ENCODE data around the gene ITGB2.

ITGB2 gene

DNA sequence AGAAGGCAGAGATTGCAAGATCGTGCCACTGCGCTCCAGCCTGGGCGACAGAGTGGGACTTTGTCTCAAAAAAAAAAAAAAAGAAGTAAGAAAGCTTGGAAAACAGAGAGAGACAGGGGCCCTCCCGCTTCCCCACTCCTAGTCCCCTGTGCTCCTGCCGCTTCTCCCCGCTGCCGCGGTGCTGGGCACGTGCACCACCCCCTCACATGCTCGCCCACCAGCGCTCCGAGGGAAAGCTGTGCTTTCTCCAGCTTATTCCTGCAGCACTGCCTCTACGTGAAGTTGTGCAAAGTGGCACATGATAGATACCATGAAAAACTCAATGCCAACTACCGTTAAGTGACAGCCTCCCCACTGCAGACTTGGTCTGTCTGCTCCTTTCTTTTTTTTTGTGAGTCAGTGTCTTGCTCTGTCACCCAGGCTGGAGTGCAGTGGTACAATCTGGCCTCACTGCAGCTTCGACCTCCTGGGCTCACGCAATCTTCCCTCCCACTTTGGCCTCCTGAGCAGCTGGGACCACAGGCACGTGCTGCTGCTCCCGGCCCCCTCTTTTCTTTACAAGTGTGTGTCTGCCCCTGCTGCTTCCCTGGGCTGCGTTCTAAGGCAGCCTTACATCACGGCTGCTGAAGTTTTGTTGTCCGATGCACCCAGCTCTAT lies 34.6 kb upstream of the ITGB2 start:
- DNase-seq: no peak

DNA sequence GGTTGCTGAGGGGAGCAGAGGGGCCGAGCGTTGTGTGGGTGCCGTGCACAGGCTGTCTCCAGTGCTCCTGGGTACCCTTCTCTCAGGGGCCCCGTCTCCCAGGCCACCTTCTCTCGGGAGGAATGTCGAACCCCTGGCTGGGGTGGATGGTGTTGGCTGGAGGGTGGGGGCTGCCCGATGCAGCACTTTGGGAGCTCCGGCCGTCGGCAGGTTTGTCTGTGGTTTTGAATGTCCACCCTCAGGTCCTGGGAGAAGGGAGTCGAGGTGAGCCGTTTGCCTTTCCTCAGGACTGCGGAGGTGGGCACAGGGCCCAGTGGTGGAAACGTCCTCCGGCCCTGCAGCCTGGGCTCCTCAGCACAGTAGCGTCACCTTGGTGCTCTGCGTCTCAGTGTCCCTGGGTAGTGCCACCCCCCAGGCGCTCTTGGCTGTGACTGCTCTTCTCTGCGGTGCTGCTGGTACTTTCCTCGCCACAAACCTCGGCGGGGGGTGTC lies 33.6 kb upstream of the ITGB2 start:
- DNase-seq: no peak

DNA sequence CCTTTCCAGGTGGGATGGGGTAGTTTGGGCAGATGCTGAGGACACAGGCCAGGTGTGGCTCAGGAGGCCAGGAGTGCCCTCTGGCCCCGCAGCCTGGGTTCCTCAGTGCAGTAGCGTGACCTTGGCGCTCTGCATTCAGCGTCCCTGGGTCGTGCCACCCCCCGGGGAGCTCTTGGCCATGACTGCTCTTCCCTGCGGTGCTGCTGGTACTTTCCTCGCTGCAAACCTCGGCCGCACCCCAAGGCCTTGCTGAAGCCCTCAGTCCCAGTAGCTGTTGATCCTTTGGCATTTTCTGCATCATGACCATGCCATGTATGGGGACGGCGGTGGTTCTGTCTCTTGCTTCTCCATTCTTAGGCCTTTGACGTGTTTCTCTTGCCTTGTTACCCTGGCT lies 32.9 kb upstream of the ITGB2 start:
- no peak for DNase-seq

DNA sequence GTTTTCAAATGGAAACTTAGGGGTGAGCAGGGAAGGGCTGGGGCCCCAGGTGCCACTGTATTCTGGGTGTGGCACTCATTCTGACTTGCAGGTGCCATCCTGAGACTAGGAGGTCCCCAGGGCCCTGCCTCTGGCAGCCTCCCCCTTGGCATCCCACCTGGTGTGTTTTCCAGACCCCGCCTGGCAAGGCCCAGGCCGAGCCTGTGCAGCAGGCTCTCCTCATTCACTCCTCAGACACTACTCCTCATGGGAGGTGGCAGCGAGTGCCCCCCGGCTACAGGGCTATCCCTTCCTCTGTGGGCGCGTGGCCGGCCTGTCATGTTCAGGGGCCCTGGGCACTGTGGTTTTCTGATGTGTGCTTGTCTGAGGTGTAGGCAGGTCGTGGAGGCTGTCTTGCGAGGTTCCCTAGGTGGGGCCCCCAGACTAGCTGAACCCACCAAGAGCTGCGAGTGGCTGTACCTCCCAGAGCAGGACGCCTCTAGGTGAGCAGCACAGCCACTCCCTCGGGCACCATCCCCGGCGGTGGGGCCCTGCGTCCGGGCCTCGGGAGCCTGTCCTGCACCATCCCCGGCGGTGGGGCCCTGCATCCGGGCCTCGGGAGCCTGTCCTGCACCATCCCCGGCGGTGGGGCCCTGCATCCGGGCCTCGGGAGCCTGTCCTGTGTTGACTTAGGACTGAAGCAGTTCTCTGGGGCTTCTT lies 32.4 kb upstream of the ITGB2 start:
- no peak for DNase-seq

DNA sequence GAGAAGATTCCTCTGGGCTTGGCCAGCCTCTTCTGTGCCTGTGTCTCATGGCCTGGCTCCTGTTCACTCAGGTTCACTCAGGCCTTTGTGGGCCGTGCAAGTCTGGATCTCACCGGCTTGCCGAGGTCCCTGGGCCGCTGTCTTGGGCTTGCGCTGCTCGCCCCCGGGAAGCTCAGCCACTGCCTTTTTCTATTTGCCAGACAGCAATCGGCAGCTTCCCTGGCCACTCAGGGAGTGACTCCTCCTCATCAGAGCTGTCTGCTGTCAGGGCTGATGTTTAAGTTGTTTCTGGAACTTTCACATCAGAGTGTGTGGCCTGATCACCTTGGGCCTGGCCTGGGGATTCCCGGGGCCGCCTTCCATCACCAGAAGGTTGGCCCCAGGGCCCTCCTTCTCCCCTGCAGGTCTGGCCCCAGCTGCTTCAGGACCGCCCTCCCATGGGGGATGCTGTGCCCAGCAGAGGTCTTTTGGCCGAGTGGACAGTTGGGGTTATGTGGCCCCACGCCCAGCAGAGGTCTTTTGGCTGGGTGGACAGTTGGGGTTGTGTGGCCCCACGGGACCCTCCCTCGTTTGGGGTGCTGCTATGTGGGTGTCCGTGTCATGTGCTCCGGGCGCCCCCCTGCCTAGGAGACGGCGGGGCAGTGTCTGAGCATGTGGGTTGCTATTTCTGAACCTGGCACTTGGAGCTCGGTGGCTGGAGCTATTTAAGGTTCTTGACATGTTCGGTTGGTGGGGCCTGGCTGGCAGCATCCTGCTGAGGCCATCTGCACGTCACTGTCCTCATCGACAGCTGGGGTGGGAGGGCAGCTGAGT lies 31.6 kb upstream of the ITGB2 start:
- DNase-seq: no peak

DNA sequence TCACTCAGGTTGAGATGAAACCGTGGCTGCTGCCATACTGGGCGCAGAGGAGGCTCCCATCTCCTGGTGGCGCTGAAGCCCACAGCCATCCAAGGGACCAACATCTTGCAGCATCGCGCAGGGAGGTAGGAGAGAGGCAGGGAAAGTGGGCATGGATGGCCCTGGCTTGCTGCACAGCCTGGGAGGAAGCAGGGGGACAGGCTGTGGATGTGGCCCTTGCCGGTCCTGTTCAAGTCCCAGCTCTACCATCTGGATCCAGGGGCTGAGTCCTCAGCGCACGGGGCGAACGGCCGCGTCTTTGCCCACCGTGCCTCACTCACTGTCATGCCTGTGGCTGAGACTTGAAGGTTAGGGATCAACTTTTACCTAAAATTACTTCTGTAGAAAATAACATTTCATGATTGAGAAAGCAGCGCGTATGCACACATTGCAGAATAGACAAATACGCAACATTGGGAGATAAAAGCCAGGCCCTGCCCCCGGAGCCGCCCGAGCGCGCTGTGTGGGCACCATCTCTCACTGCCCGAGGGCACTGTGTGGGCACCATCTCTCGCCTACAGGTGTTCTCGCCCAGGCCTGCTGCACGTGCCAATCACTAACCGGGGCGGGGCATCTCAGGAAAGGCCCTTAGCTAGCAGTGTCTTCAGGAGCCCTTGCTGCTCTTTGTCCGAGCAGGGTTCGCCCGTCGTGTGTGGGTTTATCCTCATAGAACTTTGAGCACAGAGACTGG lies 30.7 kb upstream of the ITGB2 start:
- no peak for DNase-seq

DNA sequence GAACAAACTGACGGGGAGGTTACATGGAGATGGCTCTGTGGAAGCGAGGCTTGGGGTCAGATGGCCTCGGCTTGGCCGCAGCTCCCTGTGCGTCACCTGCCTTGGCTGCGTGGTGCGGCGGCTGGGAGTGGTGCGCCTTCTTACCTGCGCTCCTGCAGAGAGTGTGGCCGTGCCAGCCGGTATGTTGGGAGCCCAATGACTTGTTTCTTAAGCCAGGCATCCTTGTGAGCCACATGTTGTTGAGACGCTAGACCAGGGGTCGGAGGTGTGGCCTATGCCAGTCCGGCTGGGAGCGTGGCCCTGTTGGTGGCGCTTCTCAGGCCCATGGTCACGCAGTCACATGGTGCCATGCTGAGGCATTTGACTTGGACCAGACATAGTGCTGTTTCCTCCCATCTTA lies 29.7 kb upstream of the ITGB2 start:
- DNase-seq: no peak

DNA sequence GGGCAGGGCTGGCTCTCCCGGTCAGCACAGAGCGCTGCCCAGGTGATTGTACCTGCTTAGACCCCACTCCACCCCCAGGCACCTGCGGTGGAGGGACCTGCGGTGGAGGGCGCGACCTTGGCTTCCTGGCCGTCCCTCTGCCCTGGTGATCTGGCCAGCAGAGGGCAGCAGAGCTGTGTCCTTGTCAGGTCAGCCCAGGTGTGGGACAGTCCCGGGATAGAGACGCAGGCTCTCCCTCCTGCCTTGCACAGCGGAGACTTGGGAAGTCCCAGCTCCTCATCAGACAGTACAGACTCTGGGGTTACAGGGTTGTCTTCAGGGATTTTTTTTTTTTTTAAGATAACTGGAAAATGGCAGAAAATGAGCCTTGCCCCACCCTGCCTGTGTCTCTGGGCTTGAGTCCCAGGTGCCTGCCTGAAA lies 29.1 kb upstream of the ITGB2 start:
- DNase-seq: no peak

DNA sequence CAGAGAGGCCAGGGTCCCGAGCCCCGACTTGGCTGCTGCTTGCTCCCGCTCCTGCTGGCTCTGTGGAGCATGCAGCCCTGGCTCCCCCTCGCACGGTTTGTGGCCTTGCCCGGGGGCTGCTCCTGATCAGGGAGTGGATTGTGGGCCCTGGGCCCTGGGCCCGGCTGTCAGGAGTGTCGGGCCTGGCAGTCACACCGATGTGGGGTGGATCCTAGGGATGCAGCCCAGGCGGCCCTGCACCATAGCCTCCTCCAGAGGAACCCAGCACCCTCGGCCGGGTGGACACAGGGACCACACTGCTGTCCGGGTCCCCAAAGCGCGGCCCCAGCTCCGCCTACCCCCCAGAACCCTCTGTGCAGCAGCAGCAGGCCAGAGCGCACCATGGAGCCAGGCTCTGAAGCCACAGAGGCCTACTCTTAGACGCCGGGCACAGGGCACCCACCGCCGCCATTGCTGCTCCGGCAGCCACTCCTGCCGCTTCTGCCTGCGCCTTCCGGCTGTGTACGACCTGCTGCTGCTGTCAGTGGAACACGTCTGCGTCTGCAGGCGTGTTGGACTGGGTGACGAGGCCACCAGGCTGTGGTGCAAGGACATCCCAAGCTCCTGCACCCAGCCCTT lies 28.6 kb upstream of the ITGB2 start:
- no peak for DNase-seq

DNA sequence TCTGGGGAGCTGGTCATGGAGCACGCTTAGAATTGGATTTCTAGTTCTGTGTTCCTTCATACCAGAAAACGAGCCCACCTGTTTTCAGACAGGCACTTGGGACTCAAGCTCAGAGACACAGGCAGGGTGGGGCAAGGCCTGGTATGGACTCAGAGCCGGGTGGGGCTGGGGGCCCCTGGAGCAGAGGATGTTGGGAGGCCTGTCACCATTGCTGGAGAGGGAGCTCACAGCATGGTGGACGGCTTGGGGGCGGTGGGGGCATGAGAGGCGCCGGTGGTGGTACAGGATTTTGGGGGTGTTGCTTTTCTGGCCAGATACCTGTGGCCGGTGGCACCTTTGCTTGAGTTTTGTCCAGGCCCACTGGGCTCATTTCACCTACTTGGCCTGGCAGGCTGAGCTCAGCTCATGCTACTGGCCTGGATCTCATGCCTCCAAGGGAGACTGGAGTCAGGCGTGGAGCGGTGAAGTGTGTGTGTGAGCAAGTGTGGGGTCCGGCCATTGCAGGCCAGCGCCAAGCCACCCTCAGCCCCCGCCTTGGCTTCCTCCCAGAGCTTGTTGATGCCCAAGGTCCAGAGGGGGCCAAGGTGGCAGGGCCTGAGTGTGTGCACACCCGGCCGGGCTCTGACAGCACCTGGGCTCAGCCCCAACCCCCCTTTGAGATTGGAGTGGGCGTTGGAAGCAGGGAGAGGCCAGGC lies 27.9 kb upstream of the ITGB2 start:
- no peak for DNase-seq

DNA sequence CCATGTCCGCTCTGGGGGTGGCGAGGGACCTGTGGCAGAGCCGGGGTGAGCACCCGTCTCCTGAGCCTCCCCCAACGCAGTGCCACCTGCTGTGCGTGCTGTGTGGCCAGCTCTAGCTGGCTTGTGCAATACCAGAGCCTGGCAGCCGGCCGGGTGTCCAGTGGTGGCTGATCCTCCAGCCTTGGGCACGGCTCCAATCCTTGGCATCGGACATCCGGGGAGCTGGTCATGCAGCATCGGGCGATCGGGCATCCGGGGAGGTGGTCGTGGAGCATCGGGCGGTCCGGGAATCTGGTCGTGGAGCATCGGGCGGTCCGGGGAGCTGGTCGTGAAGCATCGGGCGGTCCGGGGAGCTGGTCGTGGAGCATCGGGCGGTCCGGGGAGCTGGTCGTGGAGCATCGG lies 27.2 kb upstream of the ITGB2 start:
- DNase-seq: no peak

DNA sequence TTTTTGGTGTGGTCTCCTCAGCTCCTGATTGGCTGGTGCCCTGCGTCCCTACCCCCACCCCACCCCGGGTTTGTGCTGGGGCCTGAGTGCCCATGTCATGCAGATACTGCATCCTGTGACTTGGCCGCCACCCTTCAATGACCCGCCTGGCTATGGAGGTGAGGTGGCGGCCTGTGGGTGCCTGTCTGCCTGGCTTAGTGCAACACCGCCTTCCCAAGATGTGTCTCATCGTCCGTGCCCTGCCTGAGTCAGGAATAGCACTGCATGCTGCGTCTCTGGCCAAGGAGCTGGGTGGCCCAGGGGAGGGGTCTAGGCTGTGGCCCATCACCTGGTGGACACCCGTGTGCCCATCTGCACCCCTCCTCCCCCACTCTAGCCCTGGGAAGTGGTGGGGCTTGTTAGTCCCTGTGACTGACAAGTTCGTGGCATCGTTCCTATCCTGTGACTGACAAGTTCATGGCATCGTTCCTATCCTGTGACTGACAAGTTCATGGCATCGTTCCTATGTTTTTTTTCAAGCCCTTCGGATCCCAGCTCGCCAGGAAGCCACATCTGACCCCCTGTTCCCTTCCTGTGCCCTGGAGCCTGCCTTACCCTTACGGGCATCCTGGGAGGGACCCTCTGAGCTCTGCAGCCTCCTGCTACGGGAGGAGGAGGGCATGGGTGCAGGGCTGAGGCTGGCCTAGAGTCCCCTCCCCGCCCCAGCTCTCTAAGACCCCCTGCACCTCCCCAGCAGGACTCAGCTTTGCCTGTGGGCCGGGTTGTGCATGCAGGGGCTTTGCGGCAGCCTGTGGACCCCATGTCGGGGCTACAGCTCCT lies 26.6 kb upstream of the ITGB2 start:
- no peak for DNase-seq

DNA sequence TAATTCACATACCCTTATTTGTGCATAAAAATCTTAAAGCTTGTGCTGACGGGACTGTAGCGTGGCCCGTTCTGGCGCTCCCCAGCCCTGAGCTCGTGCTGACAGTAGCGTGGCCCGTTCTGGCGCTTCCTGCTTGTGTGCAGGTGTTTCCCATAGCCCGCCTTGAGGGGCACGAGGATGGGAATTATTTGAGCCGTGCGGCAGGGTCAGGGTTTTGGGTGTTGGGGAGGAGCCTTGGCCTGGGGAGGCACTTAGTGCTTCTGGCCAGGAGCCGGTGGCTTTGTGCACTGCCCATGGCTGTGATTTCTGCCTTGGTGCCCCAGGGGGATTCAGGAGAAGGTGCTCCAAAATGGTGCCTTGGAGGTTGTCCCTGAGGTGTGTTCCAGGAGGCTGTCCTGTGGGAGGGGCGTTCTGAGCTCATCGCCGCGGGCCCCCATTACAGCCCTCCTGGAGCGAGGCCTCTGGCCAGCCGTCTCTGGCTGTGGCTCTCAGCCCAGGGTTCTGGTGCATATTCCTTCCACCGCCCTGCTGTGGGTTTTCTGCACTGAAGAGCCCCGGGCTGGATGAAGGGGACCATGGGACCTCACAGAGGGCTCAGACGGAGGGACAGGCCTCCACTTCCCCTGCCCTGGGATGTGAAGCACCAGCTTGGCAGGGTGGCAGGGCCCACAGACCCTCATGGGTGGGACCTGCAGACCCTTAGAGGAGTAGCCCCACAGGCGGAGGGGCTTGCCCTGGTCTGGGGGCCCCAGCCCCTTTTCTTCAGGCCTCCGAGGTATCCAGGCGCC lies 25.7 kb upstream of the ITGB2 start:
- DNase-seq: no peak

DNA sequence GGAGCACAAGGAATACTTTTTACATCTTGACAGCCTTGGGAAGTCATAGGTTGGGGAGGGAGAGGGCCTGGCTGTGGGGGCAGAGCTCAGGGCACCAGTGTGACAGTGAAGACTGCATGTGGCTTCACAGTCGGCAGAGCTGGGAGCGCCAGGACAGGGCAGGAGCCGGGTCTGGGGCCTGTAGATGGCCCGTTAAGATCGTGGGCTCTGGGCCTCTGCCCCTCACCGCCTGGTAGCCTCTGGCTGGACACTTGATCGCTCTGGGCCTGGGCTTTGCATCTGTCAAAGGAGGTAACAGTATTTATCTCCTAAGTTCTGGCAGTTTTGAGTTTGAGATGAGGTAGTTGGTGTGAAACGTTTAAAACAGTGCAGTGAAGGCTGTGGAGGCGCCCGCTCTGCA lies 23.9 kb upstream of the ITGB2 start:
- DNase-seq: no peak

DNA sequence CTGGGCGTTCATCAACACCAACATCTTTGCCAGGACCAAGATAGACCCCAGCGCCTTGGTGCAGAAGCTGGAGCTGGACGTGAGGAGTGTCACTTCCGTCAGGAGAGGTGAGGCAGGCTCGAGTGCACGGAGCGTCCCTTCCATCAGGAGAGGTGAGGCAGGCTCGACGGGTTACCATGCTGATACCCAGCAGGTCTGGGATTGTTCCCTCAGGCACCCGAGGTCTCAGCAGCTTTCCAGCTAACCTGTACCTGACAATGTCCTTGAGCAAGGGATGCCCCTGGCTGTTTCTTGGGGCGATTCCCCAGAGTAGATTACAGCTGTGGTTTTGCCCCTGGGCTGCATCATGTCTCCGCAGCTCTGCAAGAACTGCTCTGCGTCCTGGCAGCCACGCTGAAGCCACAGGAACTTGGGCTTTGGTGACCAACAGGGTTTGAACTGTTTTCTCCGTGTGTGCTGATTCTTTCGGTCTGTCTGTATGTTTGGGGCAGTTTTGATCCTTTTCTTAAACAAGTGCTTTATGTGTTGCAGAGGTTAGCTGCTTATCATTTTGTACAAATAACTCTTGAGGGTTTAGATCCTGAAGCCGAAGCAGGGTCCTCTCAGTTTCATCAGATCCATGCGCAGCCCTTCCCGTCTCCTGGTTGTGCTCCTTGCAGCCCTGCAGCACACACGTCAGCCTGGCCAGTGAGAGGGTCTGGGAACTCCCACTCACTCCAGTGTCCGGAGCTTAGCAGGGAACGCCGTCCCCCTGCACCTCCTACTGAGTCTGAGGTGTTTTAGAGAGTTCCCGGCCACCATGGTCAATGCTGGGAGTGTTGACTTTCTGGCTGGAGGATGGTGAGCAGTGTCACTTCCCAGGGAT lies 23.2 kb upstream of the ITGB2 start:
- DNase-seq: no peak

DNA sequence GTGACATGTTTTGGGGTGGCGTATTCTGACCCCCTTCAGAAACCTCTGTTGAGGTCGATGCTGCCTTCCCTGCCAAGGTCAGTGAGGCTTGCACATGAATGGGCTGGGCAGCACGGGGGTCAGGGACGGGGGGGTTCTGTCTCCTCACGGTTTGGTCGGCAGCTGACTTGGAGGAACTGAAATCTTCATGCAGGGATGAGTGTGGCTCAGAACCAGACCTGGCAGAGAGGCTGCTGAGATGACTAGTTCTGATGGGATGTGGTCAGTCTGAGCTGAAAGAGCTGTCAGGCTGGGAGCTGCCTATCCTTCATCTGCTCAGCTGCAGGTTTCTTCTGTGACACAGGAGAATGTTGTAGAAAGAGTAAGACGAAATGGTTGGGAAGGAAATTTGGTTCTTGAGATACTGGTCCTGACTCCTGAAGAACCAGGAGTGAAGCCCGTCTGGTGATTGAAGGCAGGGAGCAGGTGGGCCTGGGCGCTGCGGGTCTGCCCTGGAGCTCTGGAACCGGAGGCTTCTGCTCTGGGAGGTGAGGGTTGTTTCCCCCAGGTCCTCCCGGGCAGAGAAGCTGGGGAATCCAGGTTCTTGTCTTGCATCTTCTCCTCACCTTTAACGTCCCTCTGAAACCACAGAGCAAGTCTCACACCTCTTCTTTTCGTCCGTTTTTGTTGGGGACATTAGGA lies 22.4 kb upstream of the ITGB2 start:
- DNase-seq: no peak

DNA sequence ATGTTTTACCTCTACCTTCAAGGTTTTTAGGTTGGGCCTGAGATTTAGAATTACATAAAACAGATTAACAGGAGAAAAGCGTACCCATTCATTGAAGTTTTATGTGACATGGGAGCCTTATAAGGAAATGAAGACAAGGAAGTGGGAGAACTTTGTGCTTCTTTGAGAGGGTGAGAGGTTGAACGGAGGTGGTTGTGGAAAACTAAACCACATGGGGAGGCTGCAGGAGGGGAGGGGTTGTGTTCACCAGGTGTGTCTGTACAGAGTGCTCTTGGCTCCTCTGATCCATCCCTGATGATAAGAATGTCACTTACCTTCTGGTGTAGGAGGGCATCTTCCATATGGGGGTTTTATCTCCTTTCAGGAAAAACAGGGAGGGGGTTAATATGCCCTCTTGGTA lies 21.9 kb upstream of the ITGB2 start:
- no peak for DNase-seq

DNA sequence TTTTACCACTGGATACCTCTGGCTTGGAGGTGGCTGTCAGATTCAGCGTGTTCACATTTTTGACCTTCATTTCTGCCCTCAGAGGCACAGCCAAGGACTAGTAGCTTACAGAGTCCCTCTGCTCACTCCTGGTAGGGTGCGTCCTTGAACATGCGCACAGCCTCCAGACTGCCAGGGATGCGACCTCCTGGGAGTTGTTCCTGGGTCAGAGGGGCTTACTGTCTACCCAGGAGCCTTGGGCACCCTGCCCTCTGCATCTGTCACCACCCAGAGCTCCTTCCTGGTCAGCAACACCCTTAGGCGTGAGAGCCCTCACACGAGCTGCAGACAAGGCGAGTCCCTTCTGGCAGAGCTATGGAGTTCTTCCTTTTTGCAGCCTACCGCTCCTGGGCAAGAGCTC lies 20.9 kb upstream of the ITGB2 start:
- DNase-seq: no peak

Measured in GOT3 (cell line).